AG08395 (cell line): ENCODE results near the gene ZFY.

Experiments used
- DNase-seq: peaks from one replicate; pipeline ENCODE4 v3.0.0; 2012; ENCODE audit warnings: mixed read lengths, low spot score

Gene ZFY

GRCh38 chrY:2934861-2935715 is at the start of gene ZFY:
ZFY (plus strand) TSS chrY:2935381; CDS start chrY:2953937, 18,556 bp downstream.
- no peak for DNase-seq

DNA sequence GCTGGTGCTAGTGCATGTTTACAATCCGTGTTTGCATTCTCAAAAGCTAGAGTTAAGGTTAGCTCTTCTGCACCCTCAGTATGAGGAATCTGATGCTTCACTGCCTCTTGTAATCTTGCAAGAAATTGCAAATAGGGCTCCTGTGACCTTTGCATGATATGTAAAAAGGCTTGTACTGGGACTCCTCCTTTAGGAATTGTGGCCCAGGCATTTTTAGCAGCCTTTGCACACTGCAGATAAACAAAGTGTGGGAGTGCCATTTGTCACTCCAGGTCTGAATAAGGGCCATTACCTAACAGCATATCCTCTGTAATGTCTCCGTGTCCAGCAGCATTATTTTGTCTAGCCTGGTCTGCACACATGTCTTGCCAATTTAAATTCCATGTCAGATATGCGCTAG is 49.3 kb upstream of the ZFY start:
- no peak for DNase-seq

- DNase-seq: no peak
Observed at GRCh38 chrY:2887386-2887785, 47.8 kb upstream of the ZFY start.

DNA sequence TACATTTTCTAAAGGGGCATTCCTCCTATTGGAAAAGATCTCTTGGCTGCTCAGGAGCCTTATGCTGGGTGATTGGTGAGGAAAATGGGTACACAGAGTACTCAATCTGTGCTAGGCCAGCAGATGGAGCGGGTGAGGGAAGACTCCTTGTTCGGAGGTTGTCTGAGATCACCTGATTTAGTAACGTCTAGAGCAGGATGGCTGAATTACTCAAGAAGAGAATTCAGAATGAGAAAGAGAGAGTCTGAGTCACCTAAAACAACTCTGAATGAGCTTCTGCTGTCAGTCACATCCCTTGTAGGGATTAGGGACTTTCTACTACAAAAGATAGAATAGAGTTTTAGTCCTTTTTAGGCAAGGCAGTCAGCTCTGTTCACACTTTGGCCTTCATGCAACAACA is 47.2 kb upstream of the ZFY start:
- DNase-seq: no peak

DNA sequence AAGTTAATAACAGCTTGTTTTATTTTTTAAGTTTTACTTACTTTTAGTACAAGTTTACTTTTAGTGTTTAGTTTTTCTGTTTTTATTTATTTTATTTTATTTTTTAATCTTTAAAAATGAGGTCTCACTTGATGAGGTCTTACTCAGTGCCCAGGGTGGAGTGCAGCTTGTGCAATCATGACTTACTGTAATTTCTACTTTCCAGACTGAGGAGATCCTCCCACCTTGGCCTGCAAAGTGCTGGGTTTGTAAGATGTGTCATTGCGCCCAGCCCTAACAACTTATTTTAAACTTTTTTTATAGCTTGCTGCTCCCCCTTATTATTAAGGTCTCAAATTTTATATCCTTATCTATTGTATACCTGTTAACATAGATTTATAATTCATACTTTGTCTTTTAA is 41.7 kb upstream of the ZFY start:
- no peak for DNase-seq

DNA sequence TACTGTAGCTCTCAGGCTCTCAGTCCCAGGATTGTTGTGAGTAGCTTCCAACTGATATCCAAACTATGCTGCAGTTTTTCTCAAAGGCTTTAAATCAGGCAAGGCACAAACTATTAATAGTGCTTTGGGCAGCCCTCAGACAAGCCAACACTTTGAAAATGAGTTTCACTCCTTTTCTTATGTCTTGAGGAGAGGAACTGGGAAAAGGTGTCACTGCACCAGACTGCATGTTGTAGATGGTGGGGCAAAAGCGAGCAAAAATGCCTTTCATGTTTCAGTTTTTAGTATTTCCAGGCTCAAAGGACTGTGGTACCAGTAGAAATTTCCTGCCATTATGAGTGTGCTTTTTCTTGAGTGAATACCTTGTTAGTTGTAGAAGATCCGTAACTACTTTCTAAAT is 39.1 kb upstream of the ZFY start:
- DNase-seq: no peak

DNA sequence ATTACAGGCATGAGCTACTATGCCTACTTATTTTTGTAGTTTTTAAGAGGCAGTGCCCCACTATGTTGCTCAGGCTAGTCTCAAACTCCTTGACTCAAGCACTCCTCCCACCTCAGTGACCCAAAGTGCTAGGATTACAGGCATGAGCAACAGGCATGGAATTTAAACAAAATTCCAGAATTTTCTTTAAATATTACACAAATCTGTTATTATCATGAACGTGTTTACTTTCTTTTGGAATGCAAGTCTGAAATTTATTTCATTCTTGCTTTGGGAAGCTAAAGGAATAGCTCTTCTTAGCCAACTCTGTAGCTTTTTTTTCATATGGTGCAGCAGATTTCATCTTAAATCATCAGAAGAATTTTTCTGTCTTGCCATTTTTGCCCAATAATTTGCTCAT is 27.8 kb upstream of the ZFY start:
- no peak for DNase-seq

- no peak for DNase-seq
Observed at GRCh38 chrY:2913066-2913815, 21.9 kb upstream of the ZFY start.

DNA sequence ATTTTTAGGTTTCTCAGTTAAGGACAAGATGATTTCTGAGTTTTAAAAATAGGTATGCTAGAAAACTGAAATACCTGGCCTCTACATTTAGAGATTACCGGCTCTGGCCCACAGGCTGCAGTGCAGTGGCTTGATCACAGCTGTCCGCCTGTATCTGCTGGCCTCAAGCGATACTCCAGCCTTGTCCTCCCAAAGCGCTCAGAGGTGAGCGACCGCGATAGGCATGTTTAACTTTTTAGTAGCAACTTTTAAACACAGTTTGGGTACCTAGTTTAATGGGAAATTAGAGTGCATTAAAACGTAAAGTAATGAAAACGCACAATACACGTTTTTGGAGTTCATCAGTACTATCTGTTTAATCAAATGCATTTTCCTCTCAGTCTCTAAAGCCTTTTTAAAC is 1.1 kb upstream of the ZFY start:
- DNase-seq: no peak

GRCh38 chrY:2935716-2936435 is 695 bp downstream of the ZFY start:
- no peak for DNase-seq

DNA sequence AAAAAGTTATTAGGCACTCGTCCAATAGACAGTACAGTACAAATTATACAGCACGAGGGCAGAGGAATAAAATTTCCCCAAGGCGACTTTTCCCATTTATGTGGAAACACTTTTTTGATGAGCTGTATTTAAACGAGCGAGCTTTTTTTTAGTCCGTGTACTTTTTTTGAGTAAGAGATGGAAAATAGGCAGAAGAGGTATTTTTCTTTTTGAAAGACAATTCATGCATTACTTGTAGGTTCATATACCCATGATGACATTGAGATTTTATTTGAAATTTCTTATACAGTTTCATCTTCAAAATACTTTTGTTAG is 1.2 kb downstream of the ZFY start:
- DNase-seq: no peak

DNA sequence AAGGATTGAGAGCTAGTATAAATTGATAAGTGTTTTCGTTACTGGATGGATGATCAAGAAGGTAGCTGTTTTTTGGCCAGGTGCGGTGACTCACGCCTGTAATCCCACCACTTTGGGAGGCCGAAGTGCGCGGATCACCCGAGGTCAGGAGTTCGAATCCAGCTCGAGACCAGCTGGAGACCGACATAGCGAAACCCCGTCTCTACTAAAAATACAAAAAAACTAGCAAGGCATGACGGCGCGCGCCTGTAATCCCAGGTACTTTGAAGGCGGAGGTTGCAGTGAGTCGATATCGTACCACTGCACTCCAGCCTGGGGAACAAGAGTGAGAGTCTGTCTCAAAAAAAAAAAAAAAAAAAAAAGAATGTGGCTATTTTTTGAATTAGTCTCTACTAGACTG is 2.0 kb downstream of the ZFY start:
- no peak for DNase-seq

DNA sequence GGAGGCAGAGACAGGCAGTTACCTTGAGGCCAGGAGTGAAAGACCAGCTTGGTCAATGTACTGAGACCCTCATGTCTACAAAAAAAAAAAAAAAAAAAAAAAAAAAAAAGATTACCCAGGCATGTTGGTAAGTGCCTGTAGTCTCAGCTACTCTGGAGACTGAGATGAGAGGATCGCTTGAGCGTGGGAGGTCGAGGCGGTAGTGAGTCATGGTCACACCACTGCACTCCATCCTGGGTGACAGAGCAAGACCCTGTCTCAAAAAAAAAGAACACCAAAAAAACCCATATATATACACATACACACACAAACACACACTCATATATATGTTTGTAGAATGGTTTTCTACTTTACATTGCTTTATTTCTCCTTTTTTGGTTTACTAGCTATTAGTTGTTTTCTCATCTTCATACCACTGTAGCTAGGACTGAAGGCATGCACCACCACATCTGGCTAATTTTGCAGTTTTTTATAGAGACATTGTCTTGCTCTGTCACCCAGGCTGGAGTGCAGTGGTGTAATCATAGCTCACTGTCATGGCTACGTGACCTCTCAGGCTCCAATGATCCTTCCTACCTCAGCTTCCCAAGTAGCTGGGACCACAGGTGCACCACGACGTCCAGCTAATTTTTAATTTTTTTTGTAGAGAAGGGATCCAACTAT is 14.5 kb downstream of the ZFY start:
- DNase-seq: no peak

DNA sequence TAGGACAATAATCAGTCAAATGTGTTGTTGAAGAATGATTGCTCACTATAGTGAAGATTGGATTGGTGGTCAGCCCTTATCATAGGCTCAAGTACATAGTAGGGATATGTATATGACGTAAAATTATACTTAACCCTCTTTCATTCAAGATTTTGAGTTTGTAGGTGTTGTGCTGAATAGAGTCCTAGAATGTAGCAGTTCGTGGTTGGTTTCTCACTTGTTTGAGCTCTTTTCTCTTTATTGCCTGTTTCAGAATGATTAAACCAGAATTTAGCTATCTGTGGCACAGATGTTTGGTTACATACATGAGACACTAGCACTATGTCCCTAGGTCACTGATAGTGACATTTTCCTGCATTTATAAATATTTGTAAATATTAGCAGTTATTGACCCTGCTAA is 15.5 kb downstream of the ZFY start:
- no peak for DNase-seq

DNA sequence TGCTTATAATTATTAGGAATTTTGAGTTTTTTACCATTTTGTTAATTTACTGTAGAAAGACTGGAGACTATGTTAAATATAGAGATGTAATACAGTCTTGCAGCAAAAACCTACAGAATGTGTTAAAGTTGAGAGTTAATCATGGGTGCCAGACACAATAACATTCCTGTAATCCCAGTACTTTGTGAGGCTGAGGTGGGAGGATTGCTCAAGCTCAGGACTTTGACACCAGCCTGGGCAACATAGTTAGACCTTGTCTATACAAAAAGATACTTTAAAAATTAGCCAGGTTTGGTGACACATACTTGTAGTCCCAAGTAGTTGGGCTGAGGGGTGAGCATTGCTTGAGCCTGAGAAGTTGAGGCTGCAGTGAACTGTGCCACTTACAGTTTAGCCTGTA is 17.7 kb downstream of the ZFY start:
- no peak for DNase-seq

GRCh38 chrY:2954735-2955134 is 19.6 kb downstream of the ZFY start:
- DNase-seq: no peak

- no peak for DNase-seq
Observed at GRCh38 chrY:2955561-2955960, 20.4 kb downstream of the ZFY start.

DNA sequence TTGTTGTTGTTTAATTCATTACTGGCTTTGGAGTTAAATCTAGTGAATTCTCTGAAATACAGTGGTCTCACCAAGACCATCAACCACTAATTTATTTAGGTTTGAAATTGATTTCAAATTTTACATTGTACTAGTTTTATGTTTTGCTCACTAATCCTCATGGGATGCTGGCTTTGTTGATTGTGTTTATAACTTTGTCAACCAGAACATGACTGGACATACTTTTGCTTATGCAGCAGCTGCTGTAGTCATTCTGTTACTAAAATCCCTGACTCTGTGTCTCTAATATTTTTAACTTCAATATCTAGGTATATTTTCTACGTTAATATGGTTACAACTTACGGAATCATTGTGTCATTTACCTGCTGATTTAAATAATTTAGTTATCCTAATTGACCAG is 26.9 kb downstream of the ZFY start:
- no peak for DNase-seq

- no peak for DNase-seq
Observed at GRCh38 chrY:2964814-2965213, 29.6 kb downstream of the ZFY start.

GRCh38 chrY:2965629-2966028 is 30.4 kb downstream of the ZFY start:
- DNase-seq: no peak

DNA sequence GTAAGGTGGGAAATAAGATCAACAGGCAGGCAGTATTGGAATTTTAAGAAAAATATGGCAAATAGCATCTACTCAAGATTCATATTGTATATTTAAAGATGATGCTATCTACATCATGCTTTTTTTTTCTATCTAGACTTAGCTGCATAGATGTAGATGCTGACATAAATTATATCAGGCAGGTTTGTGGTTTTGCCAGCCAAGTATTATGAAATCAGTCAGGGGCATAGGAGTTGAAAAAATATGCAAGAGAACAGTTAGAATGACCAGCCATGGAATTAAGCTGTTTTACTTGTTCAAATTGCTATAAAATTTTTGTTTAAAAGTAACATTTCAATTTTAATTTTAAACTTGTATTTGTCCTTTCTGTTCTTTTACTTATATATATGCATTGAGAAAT is 34.4 kb downstream of the ZFY start:
- DNase-seq: no peak

- DNase-seq: no peak
Observed at GRCh38 chrY:2972708-2973107, 37.5 kb downstream of the ZFY start.
